Stimulated activated CD4-positive, alpha-beta T cell treated with anti-CD3 and anti-CD28 coated beads, Interleukin-15, amount 100 ng/mL, for 48 hours (primary cell): Measurements from ENCODE around the gene TMEM69.
"Not testable (repeated sequence)": the region's sequence is repeated elsewhere in the genome, so short reads cannot be mapped to it uniquely, and the experiment has no call there.

Source experiments
- DNase-seq, 2 donors: peaks; one replicate each; pipeline ENCODE4 v3.0.0-alpha.2; 2020; ENCODE audit warnings: low read depth in 2 of 2

Gene TMEM69

GRCh38 chr1:45687754-45688740 lies at the start of gene TMEM69:
Gene TMEM69, plus strand, starts transcription at chr1:45688181. Its CDS starts 2,888 bp downstream, at chr1:45691069.
- peak; percentile 56 to 65 for DNase-seq

DNA sequence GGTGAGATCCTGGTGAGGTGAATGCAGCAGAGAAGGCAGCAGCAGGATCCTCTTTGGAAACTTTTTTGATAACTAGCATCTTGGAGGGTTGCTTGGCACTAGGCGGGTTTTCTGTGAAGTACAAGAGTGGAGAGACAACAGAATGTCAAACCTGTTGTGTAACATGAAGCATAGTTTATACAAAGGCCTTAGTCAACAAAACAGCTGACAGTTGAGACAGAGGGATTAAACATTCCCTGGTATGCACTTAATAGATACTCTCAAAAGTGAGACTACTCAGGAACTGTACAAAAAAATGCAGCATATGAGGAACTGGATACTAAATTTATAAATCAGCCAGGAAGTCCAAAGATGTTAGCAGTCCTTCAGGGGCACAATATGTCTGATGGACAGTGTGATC lies 47.7 kb upstream of the TMEM69 start:
- no peak for DNase-seq

DNA sequence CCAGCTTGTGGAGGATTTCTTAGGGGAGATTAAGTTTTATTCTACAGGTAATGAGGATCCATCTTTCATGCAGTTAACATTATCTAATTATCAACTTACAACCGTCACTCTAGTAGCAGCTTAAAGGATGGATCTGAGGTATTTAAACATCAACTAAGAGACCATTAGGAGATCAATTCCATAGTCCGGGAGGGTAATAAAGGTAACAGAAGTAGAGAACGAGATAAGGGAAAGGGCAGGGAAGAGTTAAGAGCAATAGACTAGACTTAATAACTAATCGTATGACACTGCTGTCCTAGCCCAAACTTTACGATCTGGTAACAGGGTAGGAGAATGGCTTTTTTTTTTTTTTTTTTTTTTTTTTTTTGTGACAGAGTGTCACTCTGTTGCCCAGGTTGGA lies 44.7 kb upstream of the TMEM69 start:
- DNase-seq, result no peak

DNA sequence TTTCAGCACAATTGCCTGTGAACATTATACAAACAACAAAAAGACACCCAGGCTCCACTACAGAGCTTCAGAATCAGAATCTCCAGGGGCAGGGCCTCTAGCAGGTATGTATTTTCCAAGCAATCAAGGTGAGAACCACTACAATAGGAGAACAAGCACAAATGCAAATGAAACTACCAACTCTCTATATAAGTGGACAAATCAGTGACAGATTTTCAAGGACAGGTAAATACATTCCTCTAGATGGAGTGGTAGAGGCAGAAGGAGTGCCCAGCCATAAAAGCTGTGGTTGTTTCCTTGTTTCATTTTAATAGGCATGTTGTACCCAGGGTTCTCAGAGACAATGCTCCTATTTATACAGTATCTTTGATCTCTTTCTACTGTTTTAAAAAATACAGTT lies 44.0 kb upstream of the TMEM69 start:
- no peak for DNase-seq

- DNase-seq, result no peak
Observed at GRCh38 chr1:45644661-45645060, 43.3 kb upstream of the TMEM69 start.

GRCh38 chr1:45647248-45648021 lies 40.5 kb upstream of the TMEM69 start:
- DNase-seq, result no peak

DNA sequence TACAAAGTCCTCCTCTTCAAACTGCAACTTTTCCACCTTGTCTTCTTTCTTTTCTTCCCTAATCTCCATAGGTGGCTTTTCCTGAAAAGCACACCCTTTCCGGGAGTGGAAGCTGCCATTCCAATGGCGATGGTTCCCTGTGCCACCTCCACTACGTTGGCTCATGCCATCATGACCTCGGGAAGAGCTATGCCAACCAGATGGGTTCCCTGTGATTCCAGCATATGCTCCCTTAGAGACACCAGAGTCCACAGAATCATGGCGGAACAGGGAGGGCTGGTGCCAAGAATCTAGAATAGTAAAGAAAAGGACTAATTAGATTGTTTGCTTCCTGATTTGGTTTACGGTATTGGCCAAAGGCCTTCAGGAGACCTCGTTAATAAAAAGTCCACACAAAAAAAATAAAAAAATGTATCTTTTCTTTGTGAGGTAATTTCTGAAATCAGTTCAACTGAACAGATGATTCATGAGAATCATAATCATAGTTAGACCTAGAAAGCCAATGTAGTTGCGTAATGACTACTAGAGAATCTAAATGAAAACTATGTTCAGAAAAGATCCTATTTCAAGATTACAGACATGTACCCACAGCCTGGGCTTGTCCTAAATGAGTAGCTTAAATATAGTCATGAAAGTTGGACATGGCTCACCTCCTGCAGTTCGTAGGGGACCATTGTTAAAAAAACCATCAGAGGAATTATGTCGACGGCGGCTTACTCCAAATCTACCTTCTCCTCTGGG lies 33.3 kb upstream of the TMEM69 start:
- no peak for DNase-seq

GRCh38 chr1:45656573-45657226 lies 31.3 kb upstream of the TMEM69 start:
- no peak for DNase-seq

- no peak for DNase-seq
Observed at GRCh38 chr1:45658171-45658570, 29.8 kb upstream of the TMEM69 start.

DNA sequence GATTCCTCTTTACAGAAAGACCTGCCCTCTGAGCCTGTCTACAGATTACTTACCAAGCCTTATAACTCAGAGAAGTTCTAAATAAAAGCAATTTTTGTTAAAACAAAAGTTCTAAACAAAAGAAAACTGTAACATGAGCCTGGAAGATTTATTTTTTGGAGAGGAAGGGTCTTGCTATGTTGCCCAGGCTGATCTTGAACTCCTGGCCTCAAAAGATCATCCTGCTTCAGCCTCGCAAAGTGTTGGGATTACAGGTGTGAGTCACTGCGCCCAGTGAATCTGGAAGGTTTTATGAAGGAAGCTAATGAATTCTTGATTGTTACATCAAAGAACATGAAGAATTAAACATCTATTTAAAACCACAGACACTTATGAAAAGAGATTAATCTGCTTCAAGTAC lies 28.8 kb upstream of the TMEM69 start:
- DNase-seq, result no peak

GRCh38 chr1:45660336-45660735 lies 27.6 kb upstream of the TMEM69 start:
- DNase-seq, result no peak

GRCh38 chr1:45666836-45667235 lies 21.1 kb upstream of the TMEM69 start:
- no peak for DNase-seq

DNA sequence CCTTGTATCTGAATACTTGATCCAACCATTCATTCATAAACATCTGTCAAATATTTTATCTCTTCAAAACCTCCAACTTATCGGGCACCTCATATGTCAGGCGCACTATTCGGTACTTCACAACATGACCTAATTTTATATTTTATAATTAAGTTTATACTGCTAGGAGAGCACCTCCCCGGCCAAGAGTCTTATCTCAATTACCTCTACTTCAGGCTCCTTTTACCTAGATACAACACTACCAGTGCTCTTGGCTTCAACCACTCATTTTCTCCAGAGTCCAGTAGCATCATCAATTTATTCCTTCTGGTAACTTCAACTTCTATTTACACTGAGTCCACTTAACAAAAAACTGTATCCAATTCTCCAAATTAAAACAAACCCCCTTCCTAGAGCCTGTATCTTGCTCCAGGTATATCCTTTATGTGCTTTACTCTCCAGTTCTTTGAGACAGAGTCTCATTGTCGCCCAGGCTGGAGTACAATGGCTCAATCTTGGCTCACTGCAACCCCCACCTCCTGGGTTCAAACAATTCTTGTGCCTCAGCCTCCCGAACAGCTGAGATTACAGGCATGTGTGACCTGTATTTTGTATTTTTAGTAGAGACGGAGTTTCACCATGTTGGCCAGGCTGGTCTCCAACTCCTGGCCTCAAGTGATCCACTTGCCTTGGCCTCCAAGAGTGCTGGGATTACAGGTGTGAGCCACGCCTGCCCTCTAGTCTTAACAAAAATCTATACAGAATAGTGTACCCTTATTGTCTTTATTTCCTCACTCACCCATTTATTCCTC lies 20.5 kb upstream of the TMEM69 start:
- DNase-seq, result no peak

GRCh38 chr1:45668526-45668925 lies 19.5 kb upstream of the TMEM69 start:
- no peak for DNase-seq

DNA sequence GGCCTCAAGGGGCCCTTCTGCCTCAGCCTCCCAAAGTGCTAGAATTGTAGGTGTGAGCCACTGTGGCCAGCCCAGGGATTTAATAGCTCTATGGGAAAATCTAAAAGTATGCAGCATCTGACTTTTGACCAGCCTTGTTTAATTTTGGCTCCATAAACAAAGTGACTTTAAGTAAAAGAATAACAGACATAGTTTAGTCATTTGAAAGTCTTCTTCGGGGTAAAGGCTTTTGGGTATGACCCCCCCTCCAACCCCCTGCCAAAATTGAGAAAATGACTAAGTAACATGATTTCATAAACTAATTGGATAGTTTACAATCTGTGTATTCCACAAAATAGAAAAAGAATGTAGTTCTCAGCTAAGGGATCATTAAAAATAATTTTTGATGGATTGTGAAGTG lies 18.6 kb upstream of the TMEM69 start:
- no peak for DNase-seq

DNA sequence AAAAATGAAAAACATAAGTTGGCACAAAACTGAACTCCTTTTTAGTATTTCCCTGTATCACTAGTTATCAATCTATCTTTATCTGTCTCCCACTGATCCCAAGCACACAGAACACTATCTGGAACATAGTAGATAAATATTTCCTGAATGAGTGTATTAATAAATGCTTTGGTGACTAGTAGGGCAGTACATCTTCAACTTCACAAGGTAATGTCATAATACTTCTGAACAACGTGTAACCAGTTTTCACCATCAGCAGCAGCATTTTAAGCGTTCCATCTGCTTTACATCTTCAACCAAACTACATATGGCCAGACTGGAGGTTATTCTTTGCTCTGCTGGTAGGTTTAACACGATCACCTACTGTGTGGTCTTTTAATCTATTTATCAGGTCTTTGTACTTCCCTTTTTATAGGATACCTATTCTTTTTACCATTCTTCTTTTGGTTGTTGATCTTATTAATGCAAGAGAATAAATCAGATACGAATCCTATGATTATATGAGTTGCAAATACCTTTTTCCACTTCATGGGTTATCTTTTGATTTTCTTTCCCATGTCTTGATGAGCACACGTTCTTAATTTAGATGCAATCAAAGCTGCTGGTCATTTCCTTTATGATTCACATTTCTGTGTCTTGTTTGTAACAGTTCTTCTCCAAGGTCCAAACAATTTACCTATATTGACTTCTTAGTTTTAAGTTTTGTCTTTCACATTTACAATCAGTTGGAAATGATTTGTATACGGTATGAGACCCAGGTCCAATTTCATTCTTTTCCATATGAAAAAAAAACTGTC lies 17.9 kb upstream of the TMEM69 start:
- DNase-seq, result no peak

- no peak for DNase-seq
Observed at GRCh38 chr1:45673956-45674355, 14.0 kb upstream of the TMEM69 start.

GRCh38 chr1:45674478-45674877 lies 13.5 kb upstream of the TMEM69 start:
- DNase-seq, result no peak

- not testable (repeated sequence) for DNase-seq
Observed at GRCh38 chr1:45676553-45676952, 11.4 kb upstream of the TMEM69 start.

DNA sequence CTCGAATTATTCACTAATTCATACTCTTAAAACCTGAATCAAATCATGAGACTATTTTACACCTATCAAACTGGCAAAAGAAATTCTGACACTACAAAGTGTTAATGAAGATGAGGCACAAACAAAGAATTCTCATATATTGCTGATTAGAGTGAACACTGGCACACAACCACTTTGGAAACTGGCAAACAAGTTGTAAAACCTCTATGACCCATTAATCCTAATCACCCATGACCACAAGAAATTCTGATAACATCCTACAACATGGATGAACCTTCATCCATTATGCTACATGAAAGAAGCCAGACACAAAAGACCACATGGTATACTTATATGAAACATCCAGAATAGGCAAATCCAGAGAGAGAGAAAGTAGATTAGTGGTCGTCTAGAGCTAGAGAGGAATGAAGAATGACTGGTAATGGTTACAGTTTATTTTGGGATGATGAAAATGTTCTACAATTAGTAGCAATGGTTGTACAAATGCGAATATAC lies 10.2 kb upstream of the TMEM69 start:
- no peak for DNase-seq
